Measurements from ENCODE around the gene CDC42EP1.
"Not testable (repeated sequence)": the region's sequence is repeated elsewhere in the genome, so short reads cannot be mapped to it uniquely, and the experiment has no call there.

The CDC42EP1 gene

GRCh38 chr22:37525073-37525745, 35.1 kb upstream of the CDC42EP1 start:
- Histone ChIP-seq H3K27me3 (ENCODE audit: insufficient read depth, low read length) (peaks cover 39% of the 10 kb centered on the region), H3K4me1 (ENCODE audit: insufficient read depth, low read length) (no peaks in the 10 kb centered on the region), H3K9me3 (ENCODE audit: low read length) (no peaks in the 10 kb centered on the region), H2AFZ (ENCODE audit: low read depth, low read length) (no peak overlapping the region), H3K36me3 (ENCODE audit: insufficient read depth, low read length) (no peaks in the 10 kb centered on the region), H3K4me3 (ENCODE audit: low read length) (no peak overlapping the region)

- Histone ChIP-seq H3K4me1 (ENCODE audit: insufficient read depth, low read length) (no peaks in the 10 kb centered on the region), H3K4me3 (ENCODE audit: low read length) (no peak overlapping the region), H3K36me3 (ENCODE audit: insufficient read depth, low read length) (no peaks in the 10 kb centered on the region), H3K27me3 (ENCODE audit: insufficient read depth, low read length) (peaks cover 36% of the 10 kb centered on the region), H3K9me3 (ENCODE audit: low read length) (no peaks in the 10 kb centered on the region), H2AFZ (ENCODE audit: low read depth, low read length) (no peak overlapping the region)
Observed at GRCh38 chr22:37525746-37526350, 34.4 kb upstream of the CDC42EP1 start.

- Histone ChIP-seq H3K4me3 (ENCODE audit: low read length) (no peak overlapping the region), H2AFZ (ENCODE audit: low read depth, low read length) (no peak overlapping the region), H3K27me3 (ENCODE audit: insufficient read depth, low read length) (peaks cover 31% of the 10 kb centered on the region), H3K9me3 (ENCODE audit: low read length) (no peaks in the 10 kb centered on the region), H3K4me1 (ENCODE audit: insufficient read depth, low read length) (no peaks in the 10 kb centered on the region), H3K36me3 (ENCODE audit: insufficient read depth, low read length) (no peaks in the 10 kb centered on the region)
Observed at GRCh38 chr22:37526376-37526775, 33.9 kb upstream of the CDC42EP1 start.

GRCh38 chr22:37527081-37527752, 33.1 kb upstream of the CDC42EP1 start:
- H3K27me3 ChIP-seq (ENCODE audit: insufficient read depth, low read length): peaks cover 23% of the 10 kb centered on the region
- not testable (repeated sequence) for H3K4me1 ChIP-seq (ENCODE audit: insufficient read depth, low read length); H3K9me3 ChIP-seq (ENCODE audit: low read length); H3K36me3 ChIP-seq (ENCODE audit: insufficient read depth, low read length); H2AFZ ChIP-seq (ENCODE audit: low read depth, low read length); H3K4me3 ChIP-seq (ENCODE audit: low read length)

GRCh38 chr22:37527952-37528351, 32.3 kb upstream of the CDC42EP1 start:
- H3K27me3 ChIP-seq (ENCODE audit: insufficient read depth, low read length): peaks cover 16% of the 10 kb centered on the region
- not testable (repeated sequence) for H3K4me1 ChIP-seq (ENCODE audit: insufficient read depth, low read length); H3K4me3 ChIP-seq (ENCODE audit: low read length); H3K9me3 ChIP-seq (ENCODE audit: low read length); H3K36me3 ChIP-seq (ENCODE audit: insufficient read depth, low read length); H2AFZ ChIP-seq (ENCODE audit: low read depth, low read length)

GRCh38 chr22:37529652-37530345, 30.5 kb upstream of the CDC42EP1 start:
- H3K9me3 ChIP-seq (ENCODE audit: low read length): no peaks in the 10 kb centered on the region
- H3K36me3 ChIP-seq (ENCODE audit: insufficient read depth, low read length): no peaks in the 10 kb centered on the region
- H3K4me3 ChIP-seq (ENCODE audit: low read length): no peak overlapping the region
- peaks cover 11% of the 10 kb centered on the region for H3K27me3 ChIP-seq (ENCODE audit: insufficient read depth, low read length)
- H3K4me1 ChIP-seq (ENCODE audit: insufficient read depth, low read length): no peaks in the 10 kb centered on the region
- no peak overlapping the region for H2AFZ ChIP-seq (ENCODE audit: low read depth, low read length)

- Histone ChIP-seq H3K4me1 (ENCODE audit: insufficient read depth, low read length) (peaks cover under 1% of the 10 kb centered on the region), H3K27me3 (ENCODE audit: insufficient read depth, low read length) (no peaks in the 10 kb centered on the region), H2AFZ (ENCODE audit: low read depth, low read length) (no peak overlapping the region), H3K4me3 (ENCODE audit: low read length) (no peak overlapping the region), H3K9me3 (ENCODE audit: low read length) (no peaks in the 10 kb centered on the region), H3K36me3 (ENCODE audit: insufficient read depth, low read length) (no peaks in the 10 kb centered on the region)
Observed at GRCh38 chr22:37533995-37534394, 26.3 kb upstream of the CDC42EP1 start.

GRCh38 chr22:37534445-37534844, 25.8 kb upstream of the CDC42EP1 start:
- peaks cover 2% of the 10 kb centered on the region for H3K4me1 ChIP-seq (ENCODE audit: insufficient read depth, low read length)
- no peak overlapping the region for H2AFZ ChIP-seq (ENCODE audit: low read depth, low read length)
- H3K36me3 ChIP-seq (ENCODE audit: insufficient read depth, low read length): no peaks in the 10 kb centered on the region
- no peak overlapping the region for H3K4me3 ChIP-seq (ENCODE audit: low read length)
- no peaks in the 10 kb centered on the region for H3K27me3 ChIP-seq (ENCODE audit: insufficient read depth, low read length)
- H3K9me3 ChIP-seq (ENCODE audit: low read length): no peaks in the 10 kb centered on the region

- Histone ChIP-seq H3K4me3 (ENCODE audit: low read length) (no peak overlapping the region), H3K9me3 (ENCODE audit: low read length) (no peaks in the 10 kb centered on the region), H3K36me3 (ENCODE audit: insufficient read depth, low read length) (no peaks in the 10 kb centered on the region), H3K4me1 (ENCODE audit: insufficient read depth, low read length) (peaks cover 2% of the 10 kb centered on the region), H2AFZ (ENCODE audit: low read depth, low read length) (no peak overlapping the region), H3K27me3 (ENCODE audit: insufficient read depth, low read length) (no peaks in the 10 kb centered on the region)
Observed at GRCh38 chr22:37535159-37535558, 25.1 kb upstream of the CDC42EP1 start.

- Histone ChIP-seq H3K36me3 (ENCODE audit: insufficient read depth, low read length) (no peaks in the 10 kb centered on the region), H3K4me1 (ENCODE audit: insufficient read depth, low read length) (peaks cover 8% of the 10 kb centered on the region), H2AFZ (ENCODE audit: low read depth, low read length) (no peak overlapping the region), H3K9me3 (ENCODE audit: low read length) (no peaks in the 10 kb centered on the region), H3K27me3 (ENCODE audit: insufficient read depth, low read length) (no peaks in the 10 kb centered on the region), H3K4me3 (ENCODE audit: low read length) (no peak overlapping the region)
Observed at GRCh38 chr22:37538590-37539357, 21.5 kb upstream of the CDC42EP1 start.

- H2AFZ ChIP-seq (ENCODE audit: low read depth, low read length); H3K4me3 ChIP-seq (ENCODE audit: low read length); H3K9me3 ChIP-seq (ENCODE audit: low read length); H3K27me3 ChIP-seq (ENCODE audit: insufficient read depth, low read length); H3K4me1 ChIP-seq (ENCODE audit: insufficient read depth, low read length); H3K36me3 ChIP-seq (ENCODE audit: insufficient read depth, low read length): not testable (repeated sequence)
Observed at GRCh38 chr22:37539790-37540189, 20.5 kb upstream of the CDC42EP1 start.

- not testable (repeated sequence) for H3K4me3 ChIP-seq (ENCODE audit: low read length); H3K9me3 ChIP-seq (ENCODE audit: low read length); H2AFZ ChIP-seq (ENCODE audit: low read depth, low read length); H3K36me3 ChIP-seq (ENCODE audit: insufficient read depth, low read length); H3K27me3 ChIP-seq (ENCODE audit: insufficient read depth, low read length)
- H3K4me1 ChIP-seq (ENCODE audit: insufficient read depth, low read length): peaks cover 14% of the 10 kb centered on the region
Observed at GRCh38 chr22:37542416-37542815, 17.9 kb upstream of the CDC42EP1 start.

GRCh38 chr22:37542959-37543358, 17.3 kb upstream of the CDC42EP1 start:
- peaks cover 14% of the 10 kb centered on the region for H3K4me1 ChIP-seq (ENCODE audit: insufficient read depth, low read length)
- no peak overlapping the region for H3K4me3 ChIP-seq (ENCODE audit: low read length)
- H2AFZ ChIP-seq (ENCODE audit: low read depth, low read length): no peak overlapping the region
- H3K27me3 ChIP-seq (ENCODE audit: insufficient read depth, low read length): no peaks in the 10 kb centered on the region
- no peaks in the 10 kb centered on the region for H3K9me3 ChIP-seq (ENCODE audit: low read length)
- no peaks in the 10 kb centered on the region for H3K36me3 ChIP-seq (ENCODE audit: insufficient read depth, low read length)

Data from neuron (in vitro differentiated cells).